Motor neuron (in vitro differentiated cells): ENCODE results near the gene SPAG6. TPM values are rescaled to one million over a fixed set of nuclear protein-coding genes. Genes with fewer than 3 reads are reported as not detected.
"Not testable (repeated sequence)": the region's sequence is repeated elsewhere in the genome, so short reads cannot be mapped to it uniquely, and the experiment has no call there.

Source experiments
- ATAC-seq, 8 experiments: fragments of 200-7000 bp; cut with Tn5 transposase; replicated peaks in 6 of 8; 2 replicates each; pipeline ENCODE4 v1.8.0; 2021; ENCODE audit warnings: mild to moderate bottlenecking in 8 of 8, moderate library complexity in 8 of 8
- H3K27ac ChIP-seq, 2 donors: fragments of 250-450 bp; sonication (Bioruptor Pico); 2 replicates each; pipeline ENCODE4 v1.9.0; 2021; ENCODE audit warnings: antibody characterized with exemption in 2 of 2, mild to moderate bottlenecking in 2 of 2, moderate library complexity in 1 of 2
- H3K4me1 ChIP-seq, 2 donors: fragments of 250-450 bp; sonication (Bioruptor Pico); replicated peaks in 1 of 2; 2 replicates each; pipeline ENCODE4 v1.6.1; 2021; ENCODE audit warnings: antibody characterized with exemption in 2 of 2, mild to moderate bottlenecking in 2 of 2, moderate library complexity in 1 of 2
- H3K4me3 ChIP-seq, 5 donors: fragments of 250-450 bp; sonication (Bioruptor Pico); 2 replicates each; pipeline ENCODE4 v1.9.0; 2021; ENCODE audit warnings: antibody characterized with exemption in 5 of 5, mild to moderate bottlenecking in 5 of 5, moderate library complexity in 4 of 5
- WGBS, 10 experiments: fragments of 450-650 bp; shearing (Covaris generic); methylation state at CpG; one replicate each; pipeline ENCODE4 v1.0.0; 2022; 5-methylcytosine and 5-hydroxymethylcytosine counted together
- in situ Hi-C, 9 experiments: fragments of 400-800 bp; cut with MboI; loops; one replicate each; pipeline ENCODE4 v1.15.0; 2021; ENCODE audit warnings: low sequenced_read_pairs in 9 of 9, low pct_unique_long_range_greater_than_20kb in 2 of 9; ENCODE audit not compliant: unreplicated experiment in 9 of 9
- total RNA-seq, 8 experiments: library from RNA; unstranded; fragments of 300-600 nt; gene quantifications; 2 replicates each; pipeline versions ENCODE4 v1.2.3 to v1.2.4, GENCODE V29; 2022

Gene SPAG6
- total RNA-seq, 8 experiments from 2014 or later, result 0.17 to 67.7 (median 1.8) TPM; not detected in 1

GRCh38 chr10:22372298-22372697, 27.0 kb downstream of the SPAG6 start:
- no peak for ATAC-seq
- 70 to 100% (median 92%) methylated on average over 1 to 4 of the region's 6 CpGs; no CpG with 5 or more reads in 2 of the 10 experiments for WGBS, 10 experiments
- in situ Hi-C loops, result no loop called here
- no peaks in the 10 kb centered on the region for H3K4me1 ChIP-seq
- H3K4me3 ChIP-seq, result no peak overlapping the region
- no peak overlapping the region for H3K27ac ChIP-seq

GRCh38 chr10:22372917-22373316, 27.6 kb downstream of the SPAG6 start:
- H3K4me1 ChIP-seq, result no peaks in the 10 kb centered on the region
- no peak overlapping the region for H3K27ac ChIP-seq
- WGBS, 10 experiments, result 34 to 90% (median 80%) methylated on average over 1 to 9 of the region's 9 CpGs; no CpG with 5 or more reads in 2 of the 10 experiments
- peak in 1 of 8 experiments; percentile 20 for ATAC-seq
- in situ Hi-C loops, result no loop called here
- H3K4me3 ChIP-seq, result no peak overlapping the region

- no peak overlapping the region for H3K4me3 ChIP-seq
- H3K4me1 ChIP-seq, result peaks cover 2 to 3% of the 10 kb centered on the region in 2 donors
- 47 to 100% (median 90%) methylated on average over 1 to 3 of the region's 3 CpGs; no CpG with 5 or more reads in 1 of the 10 experiments for WGBS, 10 experiments
- in situ Hi-C loops, result no loop called here
- no peak for ATAC-seq
- no peak overlapping the region for H3K27ac ChIP-seq
These were observed 29.3 kb downstream of the SPAG6 start for GRCh38 chr10:22374489-22375126.

- H3K4me3 ChIP-seq, result no peak overlapping the region
- no peak overlapping the region for H3K27ac ChIP-seq
- in situ Hi-C loops, result no loop called here
- WGBS, 10 experiments, result 19 to 70% (median 40%) methylated on average over 1 to 3 of the region's 3 CpGs; no CpG with 5 or more reads in 4 of the 10 experiments
- H3K4me1 ChIP-seq, result peaks cover 2 to 10% of the 10 kb centered on the region in 2 donors
- ATAC-seq, result peak in 3 of 8 experiments; percentile 42 to 65 (median 58)
These were observed 33.8 kb downstream of the SPAG6 start for GRCh38 chr10:22379059-22379458.

- H3K27ac ChIP-seq, result no peak overlapping the region
- in situ Hi-C loops, result no loop called here
- H3K4me1 ChIP-seq, result peaks cover 10 to 12% of the 10 kb centered on the region in 2 donors
- ATAC-seq, result no peak
- WGBS, 10 experiments, result 22 to 83% (median 41%) methylated on average over 1 to 4 of the region's 4 CpGs
- H3K4me3 ChIP-seq, result no peak overlapping the region
These were observed 36.0 kb downstream of the SPAG6 start for GRCh38 chr10:22381262-22381661.

GRCh38 chr10:22386503-22386902, 41.2 kb downstream of the SPAG6 start:
- in situ Hi-C loops, result no loop called here
- Histone ChIP-seq H3K4me1 (peaks cover 9 to 36% of the 10 kb centered on the region in 2 donors), H3K27ac (no peak overlapping the region), H3K4me3 (no peak overlapping the region)
- ATAC-seq, result peak in 7 of 8 experiments; percentile 56 to 99 (median 97)
- 0 to 90% (median 33%) methylated on average over 1 of the region's 1 CpG; no CpG with 5 or more reads in 5 of the 10 experiments for WGBS, 10 experiments

- Histone ChIP-seq H3K4me1 (peaks cover 7 to 36% of the 10 kb centered on the region in 2 donors), H3K4me3 (no peak overlapping the region), H3K27ac (peak overlapping the region in 1 of 2 donors; percentile 31)
- in situ Hi-C loops, result no loop called here
- WGBS, 10 experiments, result 0 to 77% (median 65%) methylated on average over 1 to 6 of the region's 6 CpGs
- ATAC-seq, result no peak
These were observed 44.7 kb downstream of the SPAG6 start for GRCh38 chr10:22389856-22390589.

- 64 to 100% (median 84%) methylated on average over 1 to 5 of the region's 5 CpGs for WGBS, 10 experiments
- Histone ChIP-seq H3K4me3 (no peak overlapping the region), H3K4me1 (peaks cover 7 to 25% of the 10 kb centered on the region in 2 donors), H3K27ac (no peak overlapping the region)
- in situ Hi-C loops, result no loop called here
- ATAC-seq, result no peak
These were observed 46.3 kb downstream of the SPAG6 start for GRCh38 chr10:22391600-22391999.

- 0 to 100% (median 67%) methylated on average over 1 to 2 of the region's 2 CpGs; no CpG with 5 or more reads in 3 of the 10 experiments for WGBS, 10 experiments
- in situ Hi-C loops, result not testable (repeated sequence)
These were observed 50.9 kb downstream of the SPAG6 start for GRCh38 chr10:22396195-22396594.

GRCh38 chr10:22406916-22407315, 61.6 kb downstream of the SPAG6 start:
- H3K4me3 ChIP-seq, in situ Hi-C loops, H3K4me1 ChIP-seq, ATAC-seq, H3K27ac ChIP-seq: not testable (repeated sequence)
- no CpG with 5 or more reads among the region's 5 CpGs for WGBS, 10 experiments

More at GRCh38 chr10:22396195-22396594, 50.9 kb downstream of the SPAG6 start:
- H3K4me3 ChIP-seq, ATAC-seq, H3K4me1 ChIP-seq, H3K27ac ChIP-seq: not testable (repeated sequence)

GRCh38 chr10:22410394-22410793, 65.1 kb downstream of the SPAG6 start:
- no peaks in the 10 kb centered on the region for H3K4me1 ChIP-seq
- H3K4me3 ChIP-seq, result no peak overlapping the region
- 0 to 86% (median 55%) methylated on average over 1 of the region's 1 CpG; no CpG with 5 or more reads in 4 of the 10 experiments for WGBS, 10 experiments
- no peak for ATAC-seq
- H3K27ac ChIP-seq, result no peak overlapping the region
- in situ Hi-C loops, result no loop called here

- 70 to 97% (median 90%) methylated on average over 3 to 5 of the region's 5 CpGs; no CpG with 5 or more reads in 1 of the 10 experiments for WGBS, 10 experiments
- Histone ChIP-seq H3K4me3 (no peak overlapping the region), H3K4me1 (no peaks in the 10 kb centered on the region), H3K27ac (no peak overlapping the region)
- in situ Hi-C loops, result no loop called here
- ATAC-seq, result no peak
These were observed 65.5 kb downstream of the SPAG6 start for GRCh38 chr10:22410846-22411245.

GRCh38 chr10:22414146-22414545, 68.8 kb downstream of the SPAG6 start:
- in situ Hi-C loops, result no loop called here
- no peak for ATAC-seq
- Histone ChIP-seq H3K4me3 (no peak overlapping the region), H3K27ac (no peak overlapping the region), H3K4me1 (no peaks in the 10 kb centered on the region)
- WGBS, 10 experiments, result 0 to 100% (median 88%) methylated on average over 1 to 3 of the region's 3 CpGs; no CpG with 5 or more reads in 3 of the 10 experiments
